Activated CD4-positive, alpha-beta T cell treated with anti-CD3 and anti-CD28 coated beads, Interleukin-2, amount 10 ng/mL, durations not matched to agents 7 days and 5 days (primary cell): ENCODE measurements around the gene CDC42EP5. TPM values are rescaled to one million over a fixed set of nuclear protein-coding genes. Genes with fewer than 3 reads are reported as not detected.
"Not testable (repeated sequence)": the region's sequence is repeated elsewhere in the genome, so short reads cannot be mapped to it uniquely, and the experiment has no call there.

Experiments used
- CTCF ChIA-PET: fragments of 350-600 bp; sonication (Branson Sonifier 250); formaldehyde crosslinking; loops from one replicate; lab custom pipeline; 2021; ENCODE audit warnings: antibody characterized with exemption; lab: Charles Lee
- POLR2A ChIA-PET: fragments of 350-600 bp; sonication (Branson Sonifier 250); formaldehyde crosslinking; loops from one replicate; lab custom pipeline; 2021; ENCODE audit warnings: antibody characterized with exemption; lab: Charles Lee
- DNase-seq: peaks from one replicate; pipeline ENCODE4 v3.0.0-alpha.2; 2020
- H3K27ac Mint-ChIP-seq: one replicate; pipeline ENCODE4 v1.8.0; 2021; ENCODE audit warnings: mild to moderate bottlenecking, moderate library complexity, mixed read lengths
- H3K27me3 Mint-ChIP-seq: one replicate; pipeline ENCODE4 v1.8.0; 2021; ENCODE audit warnings: mixed read lengths
- H3K36me3 Mint-ChIP-seq: one replicate; pipeline ENCODE4 v1.8.0; 2021; ENCODE audit warnings: low read depth, mixed read lengths
- H3K4me1 Mint-ChIP-seq: one replicate; pipeline ENCODE4 v1.8.0; 2021; ENCODE audit warnings: mixed read lengths
- H3K4me3 Mint-ChIP-seq: one replicate; pipeline ENCODE4 v1.8.0; 2021; ENCODE audit warnings: mild to moderate bottlenecking, moderate library complexity, mixed read lengths
- H3K9me3 Mint-ChIP-seq: one replicate; pipeline ENCODE4 v1.8.0; 2021; ENCODE audit warnings: mixed read lengths
- total RNA-seq, 2 experiments: library from RNA; stranded (reverse); gene quantifications; one replicate each; pipeline ENCODE4 v1.2.3, GENCODE V29; 2021

The CDC42EP5 gene
- total RNA-seq, 2 experiments from 2014 or later, result not detected

DNA sequence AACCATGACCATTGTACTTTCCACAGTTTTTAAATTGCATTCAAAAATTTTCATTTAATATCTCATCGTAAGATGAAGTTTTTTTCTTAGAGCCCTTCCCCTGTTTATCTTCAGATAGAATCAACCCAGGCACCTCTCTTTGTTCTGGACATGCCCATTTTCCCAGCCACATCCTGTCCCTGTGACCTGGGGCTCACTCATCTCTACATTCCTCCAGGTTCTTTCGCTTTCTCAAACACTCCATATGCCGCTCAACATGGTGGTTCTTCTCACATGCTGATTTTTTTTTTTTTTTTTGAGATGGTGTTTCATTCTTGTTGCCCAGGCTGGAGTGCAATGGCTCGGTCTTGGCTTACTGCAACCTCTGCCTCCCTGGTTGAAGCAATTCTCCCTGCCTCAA lies 32.4 kb upstream of the CDC42EP5 start:
- H3K27ac Mint-ChIP-seq, POLR2A ChIA-PET, CTCF ChIA-PET, H3K4me3 Mint-ChIP-seq, H3K9me3 Mint-ChIP-seq, H3K36me3 Mint-ChIP-seq, DNase-seq: not testable (repeated sequence)
- peaks cover 16% of the 10 kb centered on the region for H3K27me3 Mint-ChIP-seq
- peaks cover 34% of the 10 kb centered on the region for H3K4me1 Mint-ChIP-seq

GRCh38 chr19:54502518-54503048 lies 29.5 kb upstream of the CDC42EP5 start, which contains the start of gene LAIR2:
Gene LAIR2 (plus strand): TSS chr19:54502831. CDS start chr19:54502919, 88 bp downstream.
- DNase-seq, result no peak
- ChIA-PET CTCF (no interaction called here), POLR2A (interaction anchor here (0.6 kb wide), 1 partner anchor 150 kb away, joined by 3 read pairs; no protein-coding TSS in a partner anchor)
- Mint-ChIP-seq H3K9me3 (peaks cover 2% of the 10 kb centered on the region), H3K36me3 (no peaks in the 10 kb centered on the region), H3K27me3 (peaks cover 33% of the 10 kb centered on the region), H3K4me3 (no peak within 1 kb of the TSS), H3K4me1 (peaks cover 42% of the 10 kb centered on the region), H3K27ac (no peak within 1 kb of the TSS)

- H3K4me3 Mint-ChIP-seq, H3K9me3 Mint-ChIP-seq, POLR2A ChIA-PET, DNase-seq, H3K27ac Mint-ChIP-seq, CTCF ChIA-PET, H3K36me3 Mint-ChIP-seq: not testable (repeated sequence)
- H3K27me3 Mint-ChIP-seq, result peaks cover 44% of the 10 kb centered on the region
- H3K4me1 Mint-ChIP-seq, result peaks cover 27% of the 10 kb centered on the region
Measured at GRCh38 chr19:54498451-54498772, 25.3 kb upstream of the CDC42EP5 start.

DNA sequence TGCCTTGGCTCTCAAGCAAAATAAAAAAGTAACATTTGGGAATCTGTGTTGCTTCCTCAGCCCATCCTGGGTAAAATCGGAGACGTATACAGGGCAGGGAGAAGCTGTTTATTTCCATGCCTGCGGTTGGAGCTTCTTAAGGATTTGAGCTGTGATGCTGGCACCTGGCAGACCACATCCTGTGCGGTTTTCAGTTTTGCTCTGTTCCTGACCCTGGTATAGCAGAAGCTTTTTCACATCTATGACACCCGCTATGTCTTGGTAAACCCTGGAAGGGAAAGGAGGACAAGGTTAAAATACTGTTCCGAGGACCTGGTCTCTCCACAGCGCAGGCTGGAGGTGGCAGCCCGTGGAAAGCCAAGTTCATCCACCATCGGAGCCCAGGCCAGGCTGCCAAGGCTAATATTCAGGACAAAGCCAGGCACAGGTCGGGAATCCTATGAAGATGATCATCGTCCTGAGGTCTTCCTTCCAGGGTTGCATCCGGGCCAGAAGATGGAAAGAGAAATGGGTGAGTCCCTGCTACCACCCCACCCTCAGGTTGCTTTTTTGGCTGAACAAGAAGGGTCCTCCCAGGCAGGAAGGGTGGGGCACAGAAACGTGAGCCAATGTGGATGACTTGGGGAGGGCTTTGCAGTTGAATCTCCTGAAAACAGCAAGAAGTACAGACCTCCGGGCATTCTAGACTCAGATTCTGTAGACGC lies 24.8 kb upstream of the CDC42EP5 start:
- H3K36me3 Mint-ChIP-seq, POLR2A ChIA-PET, H3K9me3 Mint-ChIP-seq, CTCF ChIA-PET: not testable (repeated sequence)
- Mint-ChIP-seq H3K27me3 (peaks cover 48% of the 10 kb centered on the region), H3K27ac (peak overlapping the region; percentile 50), H3K4me3 (peak overlapping the region; percentile 30), H3K4me1 (peaks cover 27% of the 10 kb centered on the region)
- peak; percentile 47 for DNase-seq

GRCh38 chr19:54495284-54495683 lies 22.2 kb upstream of the CDC42EP5 start:
- peaks cover 47% of the 10 kb centered on the region for H3K27me3 Mint-ChIP-seq
- DNase-seq, H3K9me3 Mint-ChIP-seq, H3K27ac Mint-ChIP-seq, POLR2A ChIA-PET, H3K4me3 Mint-ChIP-seq, H3K36me3 Mint-ChIP-seq: not testable (repeated sequence)
- peaks cover 20% of the 10 kb centered on the region for H3K4me1 Mint-ChIP-seq
- CTCF ChIA-PET, result interaction anchor here (0.6 to 1.3 kb wide), 2 partner anchors 25 to 155 kb away, joined by 3 to 5 read pairs; no protein-coding TSS in a partner anchor

- H3K27me3 Mint-ChIP-seq, result peaks cover 53% of the 10 kb centered on the region
- ChIA-PET POLR2A (no interaction called here), CTCF (no interaction called here)
- H3K4me3 Mint-ChIP-seq, result no peak overlapping the region
- peaks cover 17% of the 10 kb centered on the region for H3K4me1 Mint-ChIP-seq
- no peaks in the 10 kb centered on the region for H3K36me3 Mint-ChIP-seq
- H3K9me3 Mint-ChIP-seq, result no peaks in the 10 kb centered on the region
- no peak overlapping the region for H3K27ac Mint-ChIP-seq
- no peak for DNase-seq
Measured at GRCh38 chr19:54493967-54494585, 21.0 kb upstream of the CDC42EP5 start.

- H3K4me3 Mint-ChIP-seq, H3K4me1 Mint-ChIP-seq, H3K27ac Mint-ChIP-seq, H3K36me3 Mint-ChIP-seq, CTCF ChIA-PET, DNase-seq, H3K9me3 Mint-ChIP-seq, POLR2A ChIA-PET: not testable (repeated sequence)
- peaks cover 47% of the 10 kb centered on the region for H3K27me3 Mint-ChIP-seq
Measured at GRCh38 chr19:54493056-54493455, 20.0 kb upstream of the CDC42EP5 start.

GRCh38 chr19:54492568-54492967 lies 19.5 kb upstream of the CDC42EP5 start:
- H3K4me1 Mint-ChIP-seq, result peaks cover 5% of the 10 kb centered on the region
- ChIA-PET POLR2A (no interaction called here), CTCF (no interaction called here)
- H3K36me3 Mint-ChIP-seq, result no peaks in the 10 kb centered on the region
- no peak for DNase-seq
- H3K27ac Mint-ChIP-seq, result no peak overlapping the region
- H3K27me3 Mint-ChIP-seq, result peaks cover 43% of the 10 kb centered on the region
- no peak overlapping the region for H3K4me3 Mint-ChIP-seq
- no peaks in the 10 kb centered on the region for H3K9me3 Mint-ChIP-seq

GRCh38 chr19:54489766-54490165 lies 16.7 kb upstream of the CDC42EP5 start:
- no peak for DNase-seq
- POLR2A ChIA-PET, result no interaction called here
- H3K36me3 Mint-ChIP-seq, result no peaks in the 10 kb centered on the region
- no peak overlapping the region for H3K4me3 Mint-ChIP-seq
- peaks cover 34% of the 10 kb centered on the region for H3K27me3 Mint-ChIP-seq
- H3K4me1 Mint-ChIP-seq, result no peaks in the 10 kb centered on the region
- no peaks in the 10 kb centered on the region for H3K9me3 Mint-ChIP-seq
- CTCF ChIA-PET, result no interaction called here
- no peak overlapping the region for H3K27ac Mint-ChIP-seq

DNA sequence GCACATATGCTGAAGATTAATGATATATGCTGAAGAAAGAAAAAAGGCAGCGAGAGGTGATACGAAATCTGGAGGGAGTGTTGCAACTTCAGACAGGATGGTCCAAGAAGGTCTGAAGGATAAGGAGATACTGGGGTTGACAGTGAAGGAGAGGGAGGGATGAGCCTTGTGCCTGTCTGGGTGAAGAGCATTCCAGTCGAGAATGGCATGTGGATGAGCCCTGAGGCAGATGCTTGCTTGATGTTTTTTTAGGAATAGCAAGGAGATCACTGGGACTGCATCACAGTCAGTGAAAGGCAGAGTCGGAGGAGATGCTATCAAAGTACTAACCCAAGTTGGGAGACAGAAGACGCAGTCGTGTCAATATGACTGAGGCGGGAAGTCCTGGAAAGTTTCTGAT lies 16.2 kb upstream of the CDC42EP5 start:
- ChIA-PET POLR2A (no interaction called here), CTCF (no interaction called here)
- no peak overlapping the region for H3K27ac Mint-ChIP-seq
- H3K36me3 Mint-ChIP-seq, result no peaks in the 10 kb centered on the region
- peaks cover 36% of the 10 kb centered on the region for H3K27me3 Mint-ChIP-seq
- no peak for DNase-seq
- H3K4me3 Mint-ChIP-seq, result no peak overlapping the region
- no peaks in the 10 kb centered on the region for H3K9me3 Mint-ChIP-seq
- H3K4me1 Mint-ChIP-seq, result no peaks in the 10 kb centered on the region

- Mint-ChIP-seq H3K4me3 (no peak overlapping the region), H3K4me1 (peaks cover 13% of the 10 kb centered on the region), H3K27me3 (peaks cover 33% of the 10 kb centered on the region), H3K27ac (no peak overlapping the region), H3K36me3 (no peaks in the 10 kb centered on the region), H3K9me3 (no peaks in the 10 kb centered on the region)
- ChIA-PET POLR2A (no interaction called here), CTCF (no interaction called here)
- no peak for DNase-seq
Measured at GRCh38 chr19:54485851-54486250, 12.8 kb upstream of the CDC42EP5 start.

DNA sequence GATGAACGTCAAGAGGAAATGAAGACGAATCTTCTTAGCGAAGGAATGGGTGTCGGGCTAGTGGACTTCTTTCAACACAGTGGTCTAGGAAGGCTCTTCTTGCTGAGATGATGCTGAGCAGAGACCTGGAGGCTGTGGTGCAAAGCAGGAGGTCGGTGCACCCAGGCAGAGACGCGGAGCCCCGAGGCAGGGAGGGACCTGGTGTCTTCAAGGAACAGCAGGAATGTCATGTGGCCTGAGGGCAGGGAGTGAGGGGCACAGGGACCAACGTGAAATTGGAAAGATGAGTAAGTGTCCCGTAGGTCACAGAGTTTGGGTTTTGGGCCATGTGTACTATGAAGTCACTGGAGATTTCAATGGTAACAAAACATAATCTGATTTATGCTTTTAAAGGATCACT lies 11.4 kb upstream of the CDC42EP5 start:
- peaks cover 16% of the 10 kb centered on the region for H3K4me1 Mint-ChIP-seq
- peaks cover 22% of the 10 kb centered on the region for H3K27me3 Mint-ChIP-seq
- DNase-seq, result no peak
- H3K27ac Mint-ChIP-seq, result no peak overlapping the region
- CTCF ChIA-PET, result no interaction called here
- H3K36me3 Mint-ChIP-seq, result no peaks in the 10 kb centered on the region
- POLR2A ChIA-PET, result no interaction called here
- no peak overlapping the region for H3K4me3 Mint-ChIP-seq
- no peaks in the 10 kb centered on the region for H3K9me3 Mint-ChIP-seq

- Mint-ChIP-seq H3K27me3 (peaks cover 22% of the 10 kb centered on the region), H3K9me3 (no peaks in the 10 kb centered on the region), H3K36me3 (no peaks in the 10 kb centered on the region), H3K4me3 (no peak overlapping the region), H3K4me1 (peaks cover 16% of the 10 kb centered on the region), H3K27ac (no peak overlapping the region)
- no peak for DNase-seq
- ChIA-PET CTCF (interaction anchor here (0.6 kb wide), 1 partner anchor 598 kb away, joined by 3 read pairs; no protein-coding TSS in a partner anchor), POLR2A (no interaction called here)
Measured at GRCh38 chr19:54482889-54483288, 9.8 kb upstream of the CDC42EP5 start.
